H9 (cell line): ENCODE results near the gene OR2S2. TPM values are rescaled to one million over a fixed set of nuclear protein-coding genes. Genes with fewer than 3 reads are reported as not detected.

Experiments used
- DNase-seq: peaks from one replicate; pipeline ENCODE4 v3.0.0-alpha.2; 2017
- H2AFZ ChIP-seq: one replicate; pipeline ENCODE4 v1.6.1; 2013; ENCODE audit warnings: mild to moderate bottlenecking, low read length, control low read depth, moderate library complexity
- H2AK5ac ChIP-seq: 2 replicates; pipeline ENCODE4 v1.6.1; 2013; ENCODE audit warnings: low read length, control low read depth, mixed read lengths; ENCODE audit not compliant: insufficient read length
- H2BK120ac ChIP-seq: one replicate; pipeline ENCODE4 v1.6.1; 2013; ENCODE audit warnings: low read depth, mild to moderate bottlenecking, low read length, control low read depth, inconsistent platforms; ENCODE audit not compliant: poor library complexity, severe bottlenecking
- H2BK12ac ChIP-seq: 2 replicates; pipeline ENCODE4 v1.6.1; 2013; ENCODE audit warnings: low read length, control low read depth, mixed read lengths, low read depth; ENCODE audit not compliant: insufficient read length
- H2BK15ac ChIP-seq: 2 replicates; pipeline ENCODE4 v1.6.1; 2013; ENCODE audit warnings: low read depth, low read length, control low read depth
- H2BK20ac ChIP-seq: one replicate; pipeline ENCODE4 v1.6.1; 2013; ENCODE audit warnings: low read depth, mild to moderate bottlenecking, low read length, control low read depth, inconsistent platforms; ENCODE audit not compliant: poor library complexity, severe bottlenecking
- H2BK5ac ChIP-seq: 2 replicates; pipeline ENCODE4 v1.6.1; 2013; ENCODE audit warnings: low read length, control low read depth, mixed read lengths; ENCODE audit not compliant: insufficient read length
- H3K14ac ChIP-seq: 2 replicates; pipeline ENCODE4 v1.6.1; 2013; ENCODE audit warnings: low read length, control low read depth; ENCODE audit not compliant: insufficient read depth
- H3K18ac ChIP-seq: 2 replicates; pipeline ENCODE4 v1.6.1; 2013; ENCODE audit warnings: low read depth, mild to moderate bottlenecking, mixed read lengths, low read length, control low read depth; ENCODE audit not compliant: insufficient read length
- H3K23ac ChIP-seq: 2 replicates; pipeline ENCODE4 v1.6.1; 2013; ENCODE audit warnings: low read length, control low read depth, mixed read lengths, low read depth; ENCODE audit not compliant: insufficient read length
- H3K23me2 ChIP-seq: 2 replicates; pipeline ENCODE4 v1.6.1; 2013; ENCODE audit warnings: low read depth, mild to moderate bottlenecking, mixed read lengths, low read length, control low read depth; ENCODE audit not compliant: insufficient read length, poor library complexity, severe bottlenecking
- H3K27ac ChIP-seq: 2 replicates; pipeline ENCODE4 v1.5.1; 2013; ENCODE audit warnings: low read length, control low read depth, mixed read lengths, low read depth; ENCODE audit not compliant: insufficient read length
- H3K27me3 ChIP-seq: 2 replicates; pipeline ENCODE4 v1.6.1; 2013; ENCODE audit warnings: low read length, control low read depth, inconsistent platforms; ENCODE audit not compliant: insufficient read depth
- H3K4ac ChIP-seq: 2 replicates; pipeline ENCODE4 v1.6.1; 2013; ENCODE audit warnings: low read depth, mild to moderate bottlenecking, control low read depth, inconsistent platforms, low read length, moderate library complexity
- H3K4me1 ChIP-seq: 2 replicates; pipeline ENCODE4 v1.6.1; 2013; ENCODE audit warnings: low read length, control low read depth, inconsistent platforms; ENCODE audit not compliant: insufficient read depth
- H3K4me2 ChIP-seq: 2 replicates; pipeline ENCODE4 v1.6.1; 2013; ENCODE audit warnings: low read length, control low read depth, mixed read lengths; ENCODE audit not compliant: insufficient read length, insufficient read depth
- H3K56ac ChIP-seq: 2 replicates; pipeline ENCODE4 v1.6.1; 2013; ENCODE audit warnings: low read depth, mild to moderate bottlenecking, mixed read lengths, low read length, control low read depth; ENCODE audit not compliant: insufficient read length
- H3K79me1 ChIP-seq: 2 replicates; pipeline ENCODE4 v1.6.1; 2013; ENCODE audit warnings: low read depth, mild to moderate bottlenecking, moderate library complexity, low read length, control low read depth, inconsistent platforms; ENCODE audit not compliant: insufficient read depth, poor library complexity, severe bottlenecking
- H3K79me2 ChIP-seq: 2 replicates; pipeline ENCODE4 v1.6.1; 2013; ENCODE audit warnings: low read length, control low read depth, inconsistent platforms; ENCODE audit not compliant: insufficient read depth
- H3K9ac ChIP-seq: 2 replicates; pipeline ENCODE4 v1.6.1; 2013; ENCODE audit warnings: low read length, control low read depth, mixed read lengths; ENCODE audit not compliant: insufficient read length; ENCODE audit errors: extremely low read depth
- H3K9me3 ChIP-seq: one replicate; pipeline ENCODE4 v1.6.1; 2013; ENCODE audit warnings: low read depth, low read length, inconsistent platforms; ENCODE audit not compliant: control insufficient read depth
- H3T11ph ChIP-seq: one replicate; pipeline ENCODE4 v1.6.1; 2013; ENCODE audit warnings: mild to moderate bottlenecking, low read length, control low read depth, inconsistent platforms
- H4K20me1 ChIP-seq: one replicate; pipeline ENCODE4 v1.6.1; 2013; ENCODE audit not compliant: control insufficient read depth, insufficient read length, insufficient read depth
- H4K5ac ChIP-seq: 2 replicates; pipeline ENCODE4 v1.6.1; 2013; ENCODE audit warnings: low read depth, mild to moderate bottlenecking, mixed read lengths, low read length, control low read depth; ENCODE audit not compliant: insufficient read length
- H4K8ac ChIP-seq: replicated peaks from 2 replicates; pipeline ENCODE4 v1.6.1; 2013; ENCODE audit warnings: low read length, control low read depth, mixed read lengths, low read depth; ENCODE audit not compliant: insufficient read length
- H4K91ac ChIP-seq: 2 replicates; pipeline ENCODE4 v1.6.1; 2013; ENCODE audit warnings: low read depth, mild to moderate bottlenecking, moderate library complexity, mixed read lengths, low read length, control low read depth; ENCODE audit not compliant: insufficient read length
- H3K27ac Mint-ChIP-seq, 3 experiments: 2 replicates in 2 of 3; 3 replicates in 1 of 3; pipeline ENCODE4 v1.8.0; 2020 to 2021; ENCODE audit warnings: mixed read lengths in 3 of 3, mild to moderate bottlenecking in 1 of 3, moderate library complexity in 1 of 3
- H3K27me3 Mint-ChIP-seq: 2 replicates; pipeline ENCODE4 v1.8.0; 2021; ENCODE audit warnings: low read depth, mild to moderate bottlenecking, moderate library complexity, mixed read lengths
- H3K36me3 Mint-ChIP-seq, 3 experiments: 2 replicates in 2 of 3; 3 replicates in 1 of 3; pipeline ENCODE4 v1.8.0; 2020 to 2021; ENCODE audit warnings: low read depth in 3 of 3, mixed read lengths in 3 of 3; ENCODE audit not compliant: insufficient read depth in 1 of 3
- H3K4me1 Mint-ChIP-seq, 2 experiments: 2 replicates each; pipeline ENCODE4 v1.8.0; 2020; ENCODE audit warnings: mixed read lengths in 2 of 2
- H3K4me3 Mint-ChIP-seq, 2 experiments: 2 replicates in 1 of 2; 3 replicates in 1 of 2; pipeline ENCODE4 v1.8.0; 2020 to 2021; ENCODE audit warnings: mild to moderate bottlenecking in 2 of 2, mixed read lengths in 2 of 2, moderate library complexity in 1 of 2
- H3K9me3 Mint-ChIP-seq, 2 experiments: 2 replicates in 1 of 2; 3 replicates in 1 of 2; pipeline ENCODE4 v1.8.0; 2020; ENCODE audit warnings: mild to moderate bottlenecking in 2 of 2, mixed read lengths in 2 of 2, moderate library complexity in 1 of 2
- WGBS: extraction: QIAGEN DNeasy Blood & Tissue Kit; methylation state at CpG from one replicate; pipeline ENCODE4 v1.1.7; 2013; ENCODE audit warnings: missing lambda C conversion rate, low lambda C conversion rate, mixed read lengths; ENCODE audit not compliant: insufficient read length; ENCODE audit errors: extremely low coverage; 5-methylcytosine and 5-hydroxymethylcytosine counted together
- total RNA-seq: library from RNA; stranded (reverse); gene quantifications from 2 replicates; pipeline ENCODE4 v1.2.1, GENCODE V29; 2021
- TF ChIP-seq, protein P1 (sequence below): fragments of 200-600 bp; sonication (generic); conservative IDR thresholded peaks from 3 replicates; pipeline ENCODE4 v1.8.0; 2021; ENCODE audit warnings: antibody characterized with exemption, mild to moderate bottlenecking

OR2S2 gene
- total RNA-seq, 1 experiment from 2014 or later, result not detected

DNA sequence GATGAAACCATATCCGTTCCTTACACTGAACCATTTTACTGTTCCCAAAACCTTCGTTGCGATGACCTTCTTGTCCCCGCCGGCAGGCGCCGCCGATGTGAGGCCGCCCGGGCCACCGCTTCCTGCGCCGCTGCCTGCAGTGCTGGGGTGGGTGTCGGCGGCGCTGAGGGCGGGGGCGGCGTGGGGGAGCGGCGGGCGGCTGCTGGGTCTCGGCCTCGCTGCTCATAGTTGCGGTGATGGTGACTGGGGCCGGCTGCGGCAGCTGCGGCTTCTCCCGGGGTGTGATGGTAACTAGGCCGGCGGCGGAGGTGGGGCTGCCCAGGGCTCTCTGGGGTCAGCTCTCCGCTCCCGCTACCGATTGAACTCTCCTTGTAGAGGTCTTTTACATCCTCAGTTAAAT lies 14.1 kb upstream of the OR2S2 start:
- Histone ChIP-seq H3K56ac (no peak overlapping the region), H2BK120ac (no peak overlapping the region), H3K4me1 (no peaks in the 10 kb centered on the region), H2BK15ac (no peak overlapping the region), H2BK5ac (no peak overlapping the region), H3K14ac (no peak overlapping the region), H3K27me3 (no peaks in the 10 kb centered on the region), H3K27ac (no peak overlapping the region), H2AK5ac (no peak overlapping the region), H3K79me1 (no peaks in the 10 kb centered on the region), H2AFZ (no peak overlapping the region), H3K18ac (no peak overlapping the region), H2BK20ac (no peak overlapping the region), H4K20me1 (no peaks in the 10 kb centered on the region), H3K79me2 (no peaks in the 10 kb centered on the region), H2BK12ac (no peak overlapping the region), H4K91ac (no peak overlapping the region), H3K9ac (no peak overlapping the region), H4K8ac (no peak overlapping the region), H3K4ac (no peak overlapping the region), H3K23me2 (no peaks in the 10 kb centered on the region), H3T11ph (no peak overlapping the region), H3K9me3 (no peaks in the 10 kb centered on the region), H4K5ac (no peak overlapping the region), H3K23ac (no peak overlapping the region), H3K4me2 (no peak overlapping the region)
- no CpG with 5 or more reads among the region's 35 CpGs for WGBS
- TF ChIP-seq, protein P1, sequence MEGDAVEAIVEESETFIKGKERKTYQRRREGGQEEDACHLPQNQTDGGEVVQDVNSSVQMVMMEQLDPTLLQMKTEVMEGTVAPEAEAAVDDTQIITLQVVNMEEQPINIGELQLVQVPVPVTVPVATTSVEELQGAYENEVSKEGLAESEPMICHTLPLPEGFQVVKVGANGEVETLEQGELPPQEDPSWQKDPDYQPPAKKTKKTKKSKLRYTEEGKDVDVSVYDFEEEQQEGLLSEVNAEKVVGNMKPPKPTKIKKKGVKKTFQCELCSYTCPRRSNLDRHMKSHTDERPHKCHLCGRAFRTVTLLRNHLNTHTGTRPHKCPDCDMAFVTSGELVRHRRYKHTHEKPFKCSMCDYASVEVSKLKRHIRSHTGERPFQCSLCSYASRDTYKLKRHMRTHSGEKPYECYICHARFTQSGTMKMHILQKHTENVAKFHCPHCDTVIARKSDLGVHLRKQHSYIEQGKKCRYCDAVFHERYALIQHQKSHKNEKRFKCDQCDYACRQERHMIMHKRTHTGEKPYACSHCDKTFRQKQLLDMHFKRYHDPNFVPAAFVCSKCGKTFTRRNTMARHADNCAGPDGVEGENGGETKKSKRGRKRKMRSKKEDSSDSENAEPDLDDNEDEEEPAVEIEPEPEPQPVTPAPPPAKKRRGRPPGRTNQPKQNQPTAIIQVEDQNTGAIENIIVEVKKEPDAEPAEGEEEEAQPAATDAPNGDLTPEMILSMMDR, result no peak; the same call in 2 of the 3 replicates
- peaks cover 17 to 19% of the 10 kb centered on the region in 2 experiments for H3K9me3 Mint-ChIP-seq
- peak overlapping the region; percentile 17 to 39; a peak in 4 of 5 replicates for H3K4me3 Mint-ChIP-seq
- H3K4me1 Mint-ChIP-seq, result peaks cover 5 to 7% of the 10 kb centered on the region in 2 experiments; a peak in 3 of 4 replicates
- peak; percentile 74 for DNase-seq
- no peak overlapping the region for H3K27ac Mint-ChIP-seq
- H3K27me3 Mint-ChIP-seq, result peaks cover 58% of the 10 kb centered on the region
- H3K36me3 Mint-ChIP-seq, result peaks cover 0 to 9% (median 2%) of the 10 kb centered on the region in 3 experiments; a peak in 3 of 7 replicates
